GM21576 (cell line): ENCODE results near the gene FBXW5.

ENCODE experiments used
- ATAC-seq: cut with Tn5 transposase; IDR thresholded peaks from one replicate; pipeline ENCODE4 v1.9.1; 2021; ENCODE audit warnings: mild to moderate bottlenecking, moderate library complexity; ENCODE audit not compliant: unreplicated experiment

FBXW5 gene

GRCh38 chr9:136962163-136962562 is 17.6 kb upstream of the FBXW5 start:
- ATAC-seq, result no peak

- no peak for ATAC-seq
Observed at GRCh38 chr9:136961279-136962065, 16.9 kb upstream of the FBXW5 start.

GRCh38 chr9:136960938-136961275 is 16.4 kb upstream of the FBXW5 start:
- ATAC-seq, result no peak

GRCh38 chr9:136960212-136960937 is 15.8 kb upstream of the FBXW5 start:
- ATAC-seq, result no peak

- no peak for ATAC-seq
Observed at GRCh38 chr9:136958898-136959850, 14.6 kb upstream of the FBXW5 start.

- no peak for ATAC-seq
Observed at GRCh38 chr9:136958473-136958872, 13.9 kb upstream of the FBXW5 start.

- ATAC-seq, result no peak
Observed at GRCh38 chr9:136957901-136958300, 13.4 kb upstream of the FBXW5 start.

- ATAC-seq, result no peak
Observed at GRCh38 chr9:136957461-136957860, 12.9 kb upstream of the FBXW5 start.

- no peak for ATAC-seq
Observed at GRCh38 chr9:136956604-136957003, 12.1 kb upstream of the FBXW5 start.

GRCh38 chr9:136955943-136956335 is 11.4 kb upstream of the FBXW5 start:
- no peak for ATAC-seq

GRCh38 chr9:136955202-136955942 is 10.8 kb upstream of the FBXW5 start:
- no peak for ATAC-seq

- no peak for ATAC-seq
Observed at GRCh38 chr9:136954270-136955083, 9.9 kb upstream of the FBXW5 start.

- ATAC-seq, result no peak
Observed at GRCh38 chr9:136953771-136954269, 9.3 kb upstream of the FBXW5 start.

- no peak for ATAC-seq
Observed at GRCh38 chr9:136952876-136953770, 8.6 kb upstream of the FBXW5 start.

- ATAC-seq, result no peak
Observed at GRCh38 chr9:136952321-136952850, 7.8 kb upstream of the FBXW5 start.

- no peak for ATAC-seq
Observed at GRCh38 chr9:136951541-136952320, 7.2 kb upstream of the FBXW5 start, which contains the start of gene LCN12. Gene LCN12, plus strand, starts transcription at chr9:136952273. Its CDS starts 55 bp downstream, at chr9:136952328.

- no peak for ATAC-seq
Observed at GRCh38 chr9:136950656-136951276, 6.2 kb upstream of the FBXW5 start.
